Heart left ventricle (tissue), 13 donors: ENCODE measurements around the gene KCTD12.

ENCODE experiments used
- CTCF ChIP-seq, 12 donors: fragments of 200-600 bp; sonication (generic) in 4 of 12; IDR thresholded peaks; one replicate each; pipeline versions ENCODE4 v1.5.0 to v1.8.0; 2018 to 2022; ENCODE audit warnings: antibody characterized with exemption in 12 of 12, mild to moderate bottlenecking in 5 of 12
- POLR2A ChIP-seq, 2 donors: fragments of 450-650 bp; IDR thresholded peaks; one replicate each; pipeline ENCODE4 v1.6.1; 2017; ENCODE audit warnings: antibody characterized with exemption in 2 of 2, mild to moderate bottlenecking in 2 of 2, moderate library complexity in 2 of 2
- donor health status: ischemic (EF 13 %, LVEDD 7.1; RV severe dilation, severe dysfunction).
- donor health status: DM: no; HTN: yes; CAD: no.
- donor health status: DM: no; HTN: no; CAD: no.
- donor health status: ischemic (EF 25% LVEDD 6.9; RV normal size, moderate dysfunction).
- donor health status: ischemic (EF 25% LVEDD 5.7; RV mildly dilated, moderate dysfunction).
- donor health status: ischemic (EF 35%, LVEDD 5.7; RV mildly dilated, moderate dysfunction).
- donor health status: nonischemic (EF 11% LVEDD 7.7; RV severe dilation, severe dysfunction).
- donor health status: DM: yes; HTN: yes; CAD: no.
- donor health status: PGD.
- donor health status: ischemic (EF 29% LVEDD 5.4; RV normal size, mild dysfunction).
- donor health status: nonischemic (EF 23%, LVEDD 6.1; RV moderate dilation, normal function).

DNA sequence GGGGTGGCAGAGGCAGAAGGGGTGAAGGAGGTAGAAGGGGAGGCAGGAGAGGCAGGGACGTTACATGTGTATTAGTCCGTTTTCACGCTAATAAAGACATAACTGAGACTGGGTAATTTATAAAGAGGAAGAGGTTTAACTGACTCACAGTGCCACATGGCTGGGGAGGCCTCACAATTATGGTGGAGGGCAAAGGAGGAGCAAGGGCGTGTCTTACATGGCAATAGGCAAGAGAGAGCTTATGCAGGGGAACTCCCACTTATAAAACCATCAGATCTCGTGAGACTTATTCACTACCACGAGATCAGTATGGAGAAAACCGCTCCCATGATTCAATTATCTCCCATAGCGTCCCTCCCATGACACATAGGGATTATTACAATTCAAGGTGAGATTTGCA, 43.1 kb upstream of the KCTD12 start:
- TF ChIP-seq CTCF (IDR thresholded peaks at IDR 0.05), result no peak
- no peak for TF ChIP-seq POLR2A (IDR thresholded peaks at IDR 0.05)
